MM.1S (cell line): ENCODE data around the gene GID8.

Experiments used
- EZH2 ChIP-seq: fragments of 300-600 bp; sonication (generic); optimal IDR thresholded peaks from 2 replicates; pipeline ENCODE3; 2017; ENCODE audit warnings: low read depth, mild to moderate bottlenecking, antibody characterized with exemption, low read length, mixed read lengths
- EZH2phosphoT487 ChIP-seq: fragments of 300-600 bp; sonication (generic); IDR thresholded peaks from 2 replicates; pipeline ENCODE4 v1.6.1; 2018; ENCODE audit warnings: antibody characterized with exemption, low read length
- TF ChIP-seq, protein P1 (sequence below): fragments of 300-600 bp; sonication (generic); IDR thresholded peaks from 2 replicates; pipeline ENCODE4 v1.5.1; 2016; ENCODE audit warnings: antibody characterized with exemption, low read length, mixed read lengths

DNA sequence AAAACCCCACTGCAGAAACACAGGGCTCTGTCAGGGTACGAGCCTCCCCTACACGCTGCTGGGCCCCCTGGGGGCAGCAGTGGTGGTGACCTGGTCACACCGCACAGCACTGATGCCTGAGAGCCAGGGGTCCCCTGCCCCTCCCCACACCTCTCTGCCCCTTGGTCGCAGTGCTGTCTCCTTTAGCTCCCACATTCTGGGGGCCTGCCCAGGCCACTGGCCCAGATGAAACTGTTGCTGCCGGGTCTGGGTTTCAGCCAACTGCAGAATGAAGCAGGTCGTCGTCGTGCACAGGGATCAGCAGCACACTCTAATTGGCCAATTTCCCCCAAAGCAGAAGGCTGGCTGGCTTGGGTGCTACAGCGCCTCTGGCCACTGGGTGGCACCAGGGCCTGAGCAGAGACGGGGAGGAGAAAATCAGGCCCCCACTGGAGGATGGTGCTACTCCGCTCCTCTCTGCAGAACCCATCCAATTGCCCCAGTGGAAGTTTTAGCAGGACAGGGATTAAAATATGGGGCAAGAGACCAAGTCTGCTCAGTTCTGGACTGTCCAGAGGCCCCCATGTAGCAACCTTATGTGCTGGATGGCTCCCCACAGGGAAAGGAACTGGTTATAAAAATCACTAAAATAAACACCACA is 37.8 kb upstream of the GID8 start:
- TF ChIP-seq, protein P1, sequence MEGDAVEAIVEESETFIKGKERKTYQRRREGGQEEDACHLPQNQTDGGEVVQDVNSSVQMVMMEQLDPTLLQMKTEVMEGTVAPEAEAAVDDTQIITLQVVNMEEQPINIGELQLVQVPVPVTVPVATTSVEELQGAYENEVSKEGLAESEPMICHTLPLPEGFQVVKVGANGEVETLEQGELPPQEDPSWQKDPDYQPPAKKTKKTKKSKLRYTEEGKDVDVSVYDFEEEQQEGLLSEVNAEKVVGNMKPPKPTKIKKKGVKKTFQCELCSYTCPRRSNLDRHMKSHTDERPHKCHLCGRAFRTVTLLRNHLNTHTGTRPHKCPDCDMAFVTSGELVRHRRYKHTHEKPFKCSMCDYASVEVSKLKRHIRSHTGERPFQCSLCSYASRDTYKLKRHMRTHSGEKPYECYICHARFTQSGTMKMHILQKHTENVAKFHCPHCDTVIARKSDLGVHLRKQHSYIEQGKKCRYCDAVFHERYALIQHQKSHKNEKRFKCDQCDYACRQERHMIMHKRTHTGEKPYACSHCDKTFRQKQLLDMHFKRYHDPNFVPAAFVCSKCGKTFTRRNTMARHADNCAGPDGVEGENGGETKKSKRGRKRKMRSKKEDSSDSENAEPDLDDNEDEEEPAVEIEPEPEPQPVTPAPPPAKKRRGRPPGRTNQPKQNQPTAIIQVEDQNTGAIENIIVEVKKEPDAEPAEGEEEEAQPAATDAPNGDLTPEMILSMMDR = peak; percentile 64
- TF ChIP-seq EZH2phosphoT487 (no peak), EZH2 (no peak)
